ENCODE data around the gene NR3C2. TPM values are rescaled to one million over a fixed set of nuclear protein-coding genes. Genes with fewer than 3 reads are reported as not detected.

The NR3C2 gene
- total and polyA plus RNA-seq, 3 experiments from 2014 or later = 5.7 to 7.3 (median 6.3) TPM

DNA sequence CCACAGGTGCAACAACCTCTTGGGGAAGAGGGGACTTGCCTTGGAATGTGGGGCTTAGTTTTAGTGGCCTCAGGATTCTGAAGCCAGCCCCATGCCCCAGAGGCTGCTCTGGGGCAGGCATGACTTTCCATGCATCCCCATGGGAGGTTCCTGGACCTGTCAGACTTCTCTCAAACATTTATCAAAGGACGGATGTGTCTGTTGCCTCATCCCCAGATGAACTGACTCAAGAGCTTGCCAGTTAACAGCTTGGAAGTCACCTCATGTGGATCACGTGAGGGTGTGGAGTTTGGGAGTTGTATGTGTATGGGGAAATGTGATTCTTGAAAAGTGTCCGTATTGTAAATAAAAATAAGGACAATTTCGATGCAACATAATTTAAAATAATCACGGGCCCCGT lies 368.9 kb downstream of the NR3C2 start:
- peaks cover 0 to 7% (median 2%) of the 10 kb centered on the region in 3 donors for H3K4me1 Mint-ChIP-seq
- ChIA-PET POLR2A (no interaction called here), CTCF (no interaction called here)
- Histone ChIP-seq H3K36me3 (ENCODE audit: insufficient read depth, low read length) (peaks cover 4% of the 10 kb centered on the region), H3K9me3 (ENCODE audit: low read length) (peaks cover 17% of the 10 kb centered on the region), H3K4me3 (ENCODE audit: low read length) (no peak overlapping the region), H3K27ac (ENCODE audit: low read depth, low read length) (no peak overlapping the region), H3K4me1 (ENCODE audit: insufficient read depth, low read length) (no peaks in the 10 kb centered on the region), H3K27me3 (ENCODE audit: insufficient read depth, low read length, poor library complexity, severe bottlenecking) (no peaks in the 10 kb centered on the region)
- no peak for DNase-seq
- H3K27ac Mint-ChIP-seq = peak overlapping the region in 2 of 8 donors; percentile 61 to 90
- H3K9me3 Mint-ChIP-seq = peaks cover 6 to 49% (median 35%) of the 10 kb centered on the region in 5 donors
- H3K27me3 Mint-ChIP-seq = no peaks in the 10 kb centered on the region
- peaks cover 22 to 81% (median 69%) of the 10 kb centered on the region in 3 donors for H3K36me3 Mint-ChIP-seq
- H3K4me3 Mint-ChIP-seq = no peak overlapping the region

- peak overlapping the region in 1 of 8 donors; percentile 90 for H3K27ac Mint-ChIP-seq
- H3K9me3 ChIP-seq (ENCODE audit: low read length) = peaks cover 17% of the 10 kb centered on the region
- H3K36me3 ChIP-seq (ENCODE audit: insufficient read depth, low read length) = peaks cover 4% of the 10 kb centered on the region
- peaks cover 6 to 45% (median 35%) of the 10 kb centered on the region in 5 donors for H3K9me3 Mint-ChIP-seq
- no peak for DNase-seq
- no peak overlapping the region for H3K27ac ChIP-seq (ENCODE audit: low read depth, low read length)
- H3K4me3 Mint-ChIP-seq = no peak overlapping the region
- POLR2A ChIA-PET = no interaction called here
- H3K4me3 ChIP-seq (ENCODE audit: low read length) = no peak overlapping the region
- no peaks in the 10 kb centered on the region for H3K4me1 ChIP-seq (ENCODE audit: insufficient read depth, low read length)
- H3K27me3 Mint-ChIP-seq = no peaks in the 10 kb centered on the region
- H3K36me3 Mint-ChIP-seq = peaks cover 18 to 76% (median 64%) of the 10 kb centered on the region in 3 donors
- H3K4me1 Mint-ChIP-seq = peaks cover 0 to 7% (median 2%) of the 10 kb centered on the region in 3 donors
- no peaks in the 10 kb centered on the region for H3K27me3 ChIP-seq (ENCODE audit: insufficient read depth, low read length, poor library complexity, severe bottlenecking)
- CTCF ChIA-PET = no interaction called here
Measured at GRCh38 chr4:148072789-148073188, 369.4 kb downstream of the NR3C2 start.

DNA sequence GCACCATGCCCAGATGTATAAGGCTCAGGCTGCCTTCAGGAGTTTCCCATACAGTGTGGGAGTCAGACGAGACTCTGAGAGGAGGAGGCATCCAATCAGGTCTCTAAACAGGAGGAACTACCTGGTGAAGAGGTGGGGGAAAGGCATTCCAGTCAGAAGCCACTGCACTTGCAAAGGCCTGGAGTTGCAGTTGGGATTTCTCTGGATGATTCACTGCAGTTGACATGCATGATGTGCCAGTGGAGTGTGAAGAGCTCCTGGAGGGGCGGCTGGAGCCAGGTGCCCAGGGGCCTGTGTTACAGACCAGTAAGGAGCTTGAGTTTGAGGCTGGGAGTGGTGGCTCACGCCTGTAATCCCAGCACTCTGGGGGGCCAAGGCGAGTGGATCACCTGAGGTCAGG lies 371.2 kb downstream of the NR3C2 start:
- Histone ChIP-seq H3K36me3 (ENCODE audit: insufficient read depth, low read length) (no peaks in the 10 kb centered on the region), H3K27ac (ENCODE audit: low read depth, low read length) (no peak overlapping the region), H3K27me3 (ENCODE audit: insufficient read depth, low read length, poor library complexity, severe bottlenecking) (no peaks in the 10 kb centered on the region), H3K9me3 (ENCODE audit: low read length) (peaks cover 17% of the 10 kb centered on the region), H3K4me1 (ENCODE audit: insufficient read depth, low read length) (no peaks in the 10 kb centered on the region), H3K4me3 (ENCODE audit: low read length) (no peak overlapping the region)
- Mint-ChIP-seq H3K27me3 (no peaks in the 10 kb centered on the region), H3K9me3 (peaks cover under 1 to 37% (median 29%) of the 10 kb centered on the region in 5 donors), H3K4me3 (no peak overlapping the region), H3K27ac (peak overlapping the region in 1 of 8 donors; percentile 17), H3K36me3 (peaks cover 14 to 62% (median 46%) of the 10 kb centered on the region in 3 donors), H3K4me1 (peaks cover 0 to 7% (median 2%) of the 10 kb centered on the region in 3 donors)
- ChIA-PET POLR2A (no interaction called here), CTCF (interaction anchor here (1.0 kb wide), 1 partner anchor 14 kb away, joined by 3 read pairs; no protein-coding TSS in a partner anchor)
- DNase-seq = no peak

GRCh38 chr4:148069895-148070178 lies 372.4 kb downstream of the NR3C2 start:
- CTCF ChIA-PET = no interaction called here

DNA sequence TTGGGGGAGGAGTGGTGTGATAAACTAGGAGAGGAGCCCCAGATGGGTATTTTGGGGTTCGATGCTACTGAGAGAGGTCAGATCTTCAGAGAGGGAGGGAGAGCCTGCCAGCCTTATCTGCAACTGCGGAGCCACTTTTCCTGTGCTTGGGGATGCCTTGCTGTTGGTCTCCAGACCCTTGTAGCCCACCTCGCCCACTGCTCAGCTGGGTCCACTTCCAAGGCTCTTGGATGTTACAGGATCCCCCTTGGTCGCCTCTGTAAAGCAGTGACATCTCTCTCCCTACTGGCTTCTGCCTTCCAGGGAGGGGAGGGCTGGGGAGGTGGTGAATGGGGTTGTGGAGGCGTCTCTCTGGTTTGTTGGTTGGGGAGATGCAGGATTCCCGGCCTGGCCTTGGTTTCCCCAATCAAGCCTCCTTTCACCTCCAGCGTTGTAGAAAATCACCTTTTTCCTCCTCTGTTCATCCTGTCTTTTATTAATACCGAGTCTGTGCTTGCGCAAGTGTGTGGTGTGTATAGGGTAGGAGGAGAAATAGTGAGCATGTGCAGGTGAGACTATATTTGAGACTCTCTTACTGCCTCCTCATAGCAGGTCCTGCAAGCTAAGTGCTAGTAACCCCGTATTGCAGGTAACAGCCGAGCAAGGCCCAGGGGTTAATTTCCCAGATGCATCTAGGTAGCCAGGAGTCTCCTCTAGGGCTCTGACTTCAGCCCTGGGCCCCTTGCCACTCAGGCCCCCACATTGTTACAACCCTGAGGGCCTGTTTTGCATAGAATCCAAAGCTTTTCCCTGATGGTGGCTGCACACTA lies 372.9 kb downstream of the NR3C2 start:
- Histone ChIP-seq H3K27ac (ENCODE audit: low read depth, low read length) (no peak overlapping the region), H3K4me1 (ENCODE audit: insufficient read depth, low read length) (no peaks in the 10 kb centered on the region), H3K36me3 (ENCODE audit: insufficient read depth, low read length) (no peaks in the 10 kb centered on the region), H3K9me3 (ENCODE audit: low read length) (peaks cover 7% of the 10 kb centered on the region), H3K27me3 (ENCODE audit: insufficient read depth, low read length, poor library complexity, severe bottlenecking) (no peaks in the 10 kb centered on the region), H3K4me3 (ENCODE audit: low read length) (no peak overlapping the region)
- H3K36me3 Mint-ChIP-seq = peaks cover 13 to 51% (median 44%) of the 10 kb centered on the region in 3 donors
- DNase-seq = no peak
- H3K4me1 Mint-ChIP-seq = peaks cover 0 to 7% (median 5%) of the 10 kb centered on the region in 3 donors
- peaks cover 0 to 21% (median 12%) of the 10 kb centered on the region in 5 donors for H3K9me3 Mint-ChIP-seq
- no peak overlapping the region for H3K4me3 Mint-ChIP-seq
- H3K27me3 Mint-ChIP-seq = no peaks in the 10 kb centered on the region
- peak overlapping the region in 5 of 8 donors; percentile 38 to 81 (median 70) for H3K27ac Mint-ChIP-seq
- ChIA-PET POLR2A (no interaction called here), CTCF (no interaction called here)

More at GRCh38 chr4:148069895-148070178, 372.4 kb downstream of the NR3C2 start:
- POLR2A ChIA-PET = no interaction called here
- Histone ChIP-seq H3K4me3 (ENCODE audit: low read length) (no peak overlapping the region), H3K36me3 (ENCODE audit: insufficient read depth, low read length) (no peaks in the 10 kb centered on the region), H3K27me3 (ENCODE audit: insufficient read depth, low read length, poor library complexity, severe bottlenecking) (no peaks in the 10 kb centered on the region), H3K27ac (ENCODE audit: low read depth, low read length) (no peak overlapping the region), H3K4me1 (ENCODE audit: insufficient read depth, low read length) (no peaks in the 10 kb centered on the region), H3K9me3 (ENCODE audit: low read length) (peaks cover 13% of the 10 kb centered on the region)
- H3K4me1 Mint-ChIP-seq = peaks cover 0 to 7% (median 4%) of the 10 kb centered on the region in 3 donors
- H3K27ac Mint-ChIP-seq = peak overlapping the region in 2 of 8 donors; percentile 9 to 70
- H3K36me3 Mint-ChIP-seq = peaks cover 13 to 56% (median 45%) of the 10 kb centered on the region in 3 donors
- DNase-seq = no peak
- no peaks in the 10 kb centered on the region for H3K27me3 Mint-ChIP-seq
- no peak overlapping the region for H3K4me3 Mint-ChIP-seq
- H3K9me3 Mint-ChIP-seq = peaks cover 0 to 26% (median 17%) of the 10 kb centered on the region in 5 donors

GRCh38 chr4:148068065-148068911 lies 373.9 kb downstream of the NR3C2 start:
- DNase-seq = no peak
- Histone ChIP-seq H3K4me1 (ENCODE audit: insufficient read depth, low read length) (no peaks in the 10 kb centered on the region), H3K36me3 (ENCODE audit: insufficient read depth, low read length) (no peaks in the 10 kb centered on the region), H3K9me3 (ENCODE audit: low read length) (no peaks in the 10 kb centered on the region), H3K4me3 (ENCODE audit: low read length) (no peak overlapping the region), H3K27ac (ENCODE audit: low read depth, low read length) (no peak overlapping the region), H3K27me3 (ENCODE audit: insufficient read depth, low read length, poor library complexity, severe bottlenecking) (no peaks in the 10 kb centered on the region)
- Mint-ChIP-seq H3K27me3 (no peaks in the 10 kb centered on the region), H3K4me1 (peaks cover 0 to 7% (median 6%) of the 10 kb centered on the region in 3 donors), H3K9me3 (peaks cover 0 to 12% (median 2%) of the 10 kb centered on the region in 5 donors), H3K27ac (peak overlapping the region in 3 of 8 donors; percentile 25 to 56 (median 38)), H3K4me3 (no peak overlapping the region), H3K36me3 (peaks cover 11 to 45% (median 42%) of the 10 kb centered on the region in 3 donors)
- ChIA-PET CTCF (no interaction called here), POLR2A (no interaction called here)

GRCh38 chr4:148067301-148067916 lies 374.8 kb downstream of the NR3C2 start:
- Mint-ChIP-seq H3K27ac (peak overlapping the region in 4 of 8 donors; percentile 19 to 70 (median 38)), H3K9me3 (peaks cover 0 to 5% (median 0%) of the 10 kb centered on the region in 5 donors), H3K27me3 (no peaks in the 10 kb centered on the region), H3K4me1 (peaks cover 3 to 7% (median 6%) of the 10 kb centered on the region in 3 donors), H3K4me3 (no peak overlapping the region), H3K36me3 (peaks cover 11 to 36% (median 34%) of the 10 kb centered on the region in 3 donors)
- ChIA-PET CTCF (no interaction called here), POLR2A (no interaction called here)
- H3K9me3 ChIP-seq (ENCODE audit: low read length) = no peaks in the 10 kb centered on the region
- no peak overlapping the region for H3K4me3 ChIP-seq (ENCODE audit: low read length)
- H3K36me3 ChIP-seq (ENCODE audit: insufficient read depth, low read length) = no peaks in the 10 kb centered on the region
- no peak for DNase-seq
- no peak overlapping the region for H3K27ac ChIP-seq (ENCODE audit: low read depth, low read length)
- peaks cover 2% of the 10 kb centered on the region for H3K4me1 ChIP-seq (ENCODE audit: insufficient read depth, low read length)
- H3K27me3 ChIP-seq (ENCODE audit: insufficient read depth, low read length, poor library complexity, severe bottlenecking) = no peaks in the 10 kb centered on the region

All from CD8-positive, alpha-beta memory T cell (primary cell).